Endodermal cell (in vitro differentiated cells): ENCODE results near the gene CXXC5. TPM values are rescaled to one million over a fixed set of nuclear protein-coding genes. Genes with fewer than 3 reads are reported as not detected.
A peak's percentile ranks its signal among the peaks of the same experiment; 100 is the strongest.
"Not testable (repeated sequence)": the region's sequence is repeated elsewhere in the genome, so short reads cannot be mapped to it uniquely, and the experiment has no call there.

ENCODE experiments used
- DNase-seq: peaks from one replicate; pipeline ENCODE4 v3.0.0-alpha.2; 2017
- H3K27ac ChIP-seq: 2 replicates; pipeline ENCODE4 v1.5.1; 2013; ENCODE audit warnings: mild to moderate bottlenecking, low read depth, low read length, moderate library complexity
- H3K27me3 ChIP-seq: 2 replicates; pipeline ENCODE4 v1.6.1; 2013; ENCODE audit warnings: mild to moderate bottlenecking, low read length, moderate library complexity; ENCODE audit not compliant: insufficient read depth, control insufficient read depth, poor library complexity, severe bottlenecking
- H3K36me3 ChIP-seq: 2 replicates; pipeline ENCODE4 v1.7.0; 2013; ENCODE audit warnings: mild to moderate bottlenecking, low read length, moderate library complexity; ENCODE audit not compliant: control insufficient read depth, insufficient read depth
- H3K4me1 ChIP-seq: one replicate; pipeline ENCODE4 v1.7.0; 2013; ENCODE audit warnings: low read length; ENCODE audit not compliant: control insufficient read depth, insufficient read depth
- H3K4me3 ChIP-seq: 2 replicates; pipeline ENCODE4 v1.5.1; 2013; ENCODE audit warnings: mild to moderate bottlenecking, low read length, moderate library complexity
- H3K9ac ChIP-seq: 2 replicates; pipeline ENCODE4 v1.6.1; 2013; ENCODE audit warnings: mild to moderate bottlenecking, low read length, moderate library complexity; ENCODE audit not compliant: poor library complexity, severe bottlenecking; ENCODE audit errors: extremely low read depth
- H3K9me3 ChIP-seq: 2 replicates; pipeline ENCODE4 v1.6.1; 2013; ENCODE audit warnings: mild to moderate bottlenecking, low read length, moderate library complexity; ENCODE audit not compliant: control insufficient read depth
- H3K27ac Mint-ChIP-seq: 2 replicates; pipeline ENCODE4 v1.8.0; 2020; ENCODE audit warnings: mixed read lengths
- H3K27me3 Mint-ChIP-seq: 2 replicates; pipeline ENCODE4 v1.8.0; 2021; ENCODE audit warnings: mild to moderate bottlenecking, mixed read lengths; ENCODE audit not compliant: insufficient read depth
- H3K36me3 Mint-ChIP-seq: 2 replicates; pipeline ENCODE4 v1.8.0; 2020; ENCODE audit warnings: low read depth, mixed read lengths
- H3K4me1 Mint-ChIP-seq: 2 replicates; pipeline ENCODE4 v1.8.0; 2020; ENCODE audit warnings: mixed read lengths
- H3K4me3 Mint-ChIP-seq: 2 replicates; pipeline ENCODE4 v1.8.0; 2020; ENCODE audit warnings: mild to moderate bottlenecking, moderate library complexity, mixed read lengths
- H3K9me3 Mint-ChIP-seq: 2 replicates; pipeline ENCODE4 v1.8.0; 2020; ENCODE audit warnings: mild to moderate bottlenecking, mixed read lengths
- CTCF ChIP-seq: fragments of 200-600 bp; sonication (generic); conservative IDR thresholded peaks from 2 replicates; pipeline ENCODE4 v1.5.0; 2021; ENCODE audit warnings: antibody characterized with exemption, mild to moderate bottlenecking
- WGBS, 2 experiments: methylation state at CpG; one replicate each; pipeline versions ENCODE4 v1.1.5 to v1.1.7; 2013; ENCODE audit warnings: missing lambda C conversion rate in 2 of 2, mixed read lengths in 1 of 2; ENCODE audit not compliant: insufficient coverage in 1 of 2, insufficient read length in 1 of 2; 5-methylcytosine and 5-hydroxymethylcytosine counted together
- total RNA-seq, 2 donors: library from RNA; stranded (reverse); fragmentation: NEBNext Ultra II Directional in 1 of 2; extraction: Animal tissue kit (Norgen Biotek cat#: 25700) in 1 of 2; gene quantifications; 2 replicates in 1 of 2; 3 replicates in 1 of 2; pipeline ENCODE4 v1.2.1, GENCODE V29; 2021

The CXXC5 gene
- total RNA-seq, 2 donors from 2014 or later, result 50.5 to 67.9 TPM

GRCh38 chr5:139611703-139612584 lies 36.2 kb upstream of the CXXC5 start:
- no peak for TF ChIP-seq CTCF
- H3K27ac ChIP-seq, result no peak overlapping the region
- peaks cover 33% of the 10 kb centered on the region for H3K36me3 Mint-ChIP-seq
- no peaks in the 10 kb centered on the region for H3K4me1 ChIP-seq
- no peak for DNase-seq
- no peaks in the 10 kb centered on the region for H3K27me3 Mint-ChIP-seq
- H3K9me3 Mint-ChIP-seq, result no peaks in the 10 kb centered on the region
- 95 to 100% methylated on average over 1 to 4 of the region's 5 CpGs for WGBS, 2 experiments
- H3K27ac Mint-ChIP-seq, result peak overlapping the region; percentile 62
- peaks cover 61% of the 10 kb centered on the region for H3K36me3 ChIP-seq
- no peaks in the 10 kb centered on the region for H3K4me1 Mint-ChIP-seq
- no peaks in the 10 kb centered on the region for H3K9me3 ChIP-seq
- H3K4me3 Mint-ChIP-seq, result no peak overlapping the region
- H3K9ac ChIP-seq, result no peak overlapping the region
- H3K27me3 ChIP-seq, result no peaks in the 10 kb centered on the region
- H3K4me3 ChIP-seq, result no peak overlapping the region

DNA sequence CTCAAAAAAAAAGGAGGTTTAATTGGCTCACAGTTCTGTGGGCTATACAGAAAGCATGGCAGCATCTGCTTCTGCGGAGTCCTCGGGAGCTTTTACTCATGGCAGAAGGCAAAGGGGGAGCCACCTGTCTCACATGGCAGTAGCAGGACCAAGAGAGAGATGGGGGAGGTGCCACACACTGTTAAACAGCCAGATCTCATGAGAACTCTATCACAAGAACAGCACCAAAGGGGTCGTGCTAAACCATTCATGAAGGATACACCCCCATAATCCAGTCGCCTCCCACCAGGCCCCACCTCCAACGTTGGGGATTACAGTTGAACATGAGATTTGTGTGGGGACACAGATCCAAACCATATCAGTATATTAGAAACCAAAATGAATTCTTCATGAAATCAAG lies 28.3 kb upstream of the CXXC5 start:
- no peak overlapping the region for H3K4me3 Mint-ChIP-seq
- no peaks in the 10 kb centered on the region for H3K27me3 ChIP-seq
- no peak overlapping the region for H3K27ac ChIP-seq
- no peak for DNase-seq
- peaks cover 73% of the 10 kb centered on the region for H3K36me3 Mint-ChIP-seq
- H3K4me1 Mint-ChIP-seq, result no peaks in the 10 kb centered on the region
- H3K9me3 ChIP-seq, result no peaks in the 10 kb centered on the region
- no peak overlapping the region for H3K27ac Mint-ChIP-seq
- no peak overlapping the region for H3K9ac ChIP-seq
- no peak for TF ChIP-seq CTCF
- 95 to 100% methylated on average over 2 to 5 of the region's 5 CpGs for WGBS, 2 experiments
- no peaks in the 10 kb centered on the region for H3K27me3 Mint-ChIP-seq
- H3K4me3 ChIP-seq, result no peak overlapping the region
- H3K9me3 Mint-ChIP-seq, result no peaks in the 10 kb centered on the region
- no peaks in the 10 kb centered on the region for H3K4me1 ChIP-seq
- H3K36me3 ChIP-seq, result peaks cover 77% of the 10 kb centered on the region

- not testable (repeated sequence) for H3K4me1 ChIP-seq, H3K27me3 ChIP-seq, H3K9ac ChIP-seq, H3K4me3 Mint-ChIP-seq, H3K4me3 ChIP-seq, H3K9me3 Mint-ChIP-seq, H3K27ac Mint-ChIP-seq, H3K27ac ChIP-seq, H3K9me3 ChIP-seq, H3K27me3 Mint-ChIP-seq, DNase-seq
- H3K36me3 ChIP-seq, result peaks cover 87% of the 10 kb centered on the region
- Mint-ChIP-seq H3K4me1 (peaks cover 19% of the 10 kb centered on the region), H3K36me3 (peaks cover 74% of the 10 kb centered on the region)
- WGBS, 2 experiments, result 94 to 97% methylated on average over 4 of the region's 5 CpGs
These were observed 22.8 kb upstream of the CXXC5 start for GRCh38 chr5:139625398-139625797.
